Mesothelial cell of epicardium (in vitro differentiated cells): ENCODE results near the gene TC2N. TPM values are rescaled to one million over a fixed set of nuclear protein-coding genes. Genes with fewer than 3 reads are reported as not detected.
"Not testable (repeated sequence)": the region's sequence is repeated elsewhere in the genome, so short reads cannot be mapped to it uniquely, and the experiment has no call there.

Source experiments
- DNase-seq, 2 experiments: peaks; one replicate each; pipeline ENCODE4 v3.0.0; 2021; ENCODE audit warnings: low spot score in 2 of 2; ENCODE audit not compliant: unreplicated experiment in 2 of 2
- H3K27ac Mint-ChIP-seq: 2 replicates; pipeline ENCODE4 v1.8.0; 2021; ENCODE audit warnings: mixed read lengths
- H3K27me3 Mint-ChIP-seq: 2 replicates; pipeline ENCODE4 v1.8.0; 2021; ENCODE audit warnings: low read depth, mixed read lengths
- H3K36me3 Mint-ChIP-seq: 2 replicates; pipeline ENCODE4 v1.8.0; 2021; ENCODE audit warnings: mixed read lengths
- H3K4me1 Mint-ChIP-seq: 2 replicates; pipeline ENCODE4 v1.8.0; 2021; ENCODE audit warnings: mixed read lengths
- H3K4me3 Mint-ChIP-seq: 2 replicates; pipeline ENCODE4 v1.8.0; 2021; ENCODE audit warnings: mild to moderate bottlenecking, moderate library complexity, mixed read lengths
- H3K9me3 Mint-ChIP-seq: 2 replicates; pipeline ENCODE4 v1.8.0; 2021; ENCODE audit warnings: mixed read lengths
- total RNA-seq: library from RNA; stranded (reverse); gene quantifications from 3 replicates; pipeline ENCODE4 v1.2.1, GENCODE V29; 2021
- TF ChIP-seq, protein P1 (sequence below): fragments of 200-600 bp; sonication (generic); IDR thresholded peaks from one replicate; pipeline ENCODE4 v1.5.0; 2021; ENCODE audit warnings: antibody characterized with exemption; ENCODE audit not compliant: unreplicated experiment

Gene TC2N
- total RNA-seq, 1 donor from 2014 or later: 8.5 TPM

DNA sequence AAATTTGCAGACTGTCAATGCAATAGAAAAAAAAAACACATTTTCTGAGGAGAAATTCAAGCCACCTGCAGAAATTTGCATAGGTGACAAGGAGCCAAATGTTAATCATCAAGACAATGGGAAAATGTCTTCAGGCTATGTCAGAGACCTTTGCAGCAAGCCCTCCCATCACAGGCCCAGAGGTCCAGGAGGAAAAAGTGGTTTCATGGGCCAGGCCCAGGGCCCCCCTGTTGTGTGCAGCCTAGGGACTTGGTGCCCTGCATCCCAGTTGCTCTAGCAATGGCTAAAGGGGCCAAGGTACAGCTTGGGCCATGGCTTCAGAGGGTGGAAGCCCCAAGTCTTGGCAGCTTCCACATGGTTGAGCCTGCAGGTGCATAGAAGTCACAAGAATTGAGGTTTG, 60.6 kb downstream of the TC2N start:
- Mint-ChIP-seq H3K4me1 (no peaks in the 10 kb centered on the region), H3K27me3 (no peaks in the 10 kb centered on the region), H3K9me3 (peaks cover 55% of the 10 kb centered on the region), H3K36me3 (peaks cover 46% of the 10 kb centered on the region), H3K27ac (no peak overlapping the region), H3K4me3 (no peak overlapping the region)
- TF ChIP-seq, protein P1, sequence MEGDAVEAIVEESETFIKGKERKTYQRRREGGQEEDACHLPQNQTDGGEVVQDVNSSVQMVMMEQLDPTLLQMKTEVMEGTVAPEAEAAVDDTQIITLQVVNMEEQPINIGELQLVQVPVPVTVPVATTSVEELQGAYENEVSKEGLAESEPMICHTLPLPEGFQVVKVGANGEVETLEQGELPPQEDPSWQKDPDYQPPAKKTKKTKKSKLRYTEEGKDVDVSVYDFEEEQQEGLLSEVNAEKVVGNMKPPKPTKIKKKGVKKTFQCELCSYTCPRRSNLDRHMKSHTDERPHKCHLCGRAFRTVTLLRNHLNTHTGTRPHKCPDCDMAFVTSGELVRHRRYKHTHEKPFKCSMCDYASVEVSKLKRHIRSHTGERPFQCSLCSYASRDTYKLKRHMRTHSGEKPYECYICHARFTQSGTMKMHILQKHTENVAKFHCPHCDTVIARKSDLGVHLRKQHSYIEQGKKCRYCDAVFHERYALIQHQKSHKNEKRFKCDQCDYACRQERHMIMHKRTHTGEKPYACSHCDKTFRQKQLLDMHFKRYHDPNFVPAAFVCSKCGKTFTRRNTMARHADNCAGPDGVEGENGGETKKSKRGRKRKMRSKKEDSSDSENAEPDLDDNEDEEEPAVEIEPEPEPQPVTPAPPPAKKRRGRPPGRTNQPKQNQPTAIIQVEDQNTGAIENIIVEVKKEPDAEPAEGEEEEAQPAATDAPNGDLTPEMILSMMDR: no peak
- DNase-seq: no peak

DNA sequence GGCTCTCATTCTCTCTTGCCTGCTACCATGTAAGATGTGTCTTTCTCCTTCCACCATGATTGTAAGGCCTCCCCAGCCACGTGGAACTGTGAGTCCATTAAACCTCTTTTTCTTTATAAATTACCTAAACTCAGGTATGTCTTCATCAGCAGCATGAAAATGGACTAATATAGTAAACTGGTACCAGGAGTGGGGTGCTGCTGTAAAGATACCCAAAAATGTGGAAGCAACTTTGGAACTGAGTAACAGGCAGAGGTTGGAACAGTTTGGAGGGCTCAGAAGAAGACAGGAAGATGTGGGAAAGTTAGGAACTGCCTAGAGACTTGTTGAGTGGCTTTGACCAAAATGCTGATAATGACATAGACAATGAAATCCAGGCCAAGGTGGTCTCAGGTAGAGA, 61.2 kb downstream of the TC2N start:
- DNase-seq, H3K4me1 Mint-ChIP-seq, H3K4me3 Mint-ChIP-seq, H3K27me3 Mint-ChIP-seq, H3K27ac Mint-ChIP-seq: not testable (repeated sequence)
- Mint-ChIP-seq H3K9me3 (peaks cover 54% of the 10 kb centered on the region), H3K36me3 (peaks cover 46% of the 10 kb centered on the region)

DNA sequence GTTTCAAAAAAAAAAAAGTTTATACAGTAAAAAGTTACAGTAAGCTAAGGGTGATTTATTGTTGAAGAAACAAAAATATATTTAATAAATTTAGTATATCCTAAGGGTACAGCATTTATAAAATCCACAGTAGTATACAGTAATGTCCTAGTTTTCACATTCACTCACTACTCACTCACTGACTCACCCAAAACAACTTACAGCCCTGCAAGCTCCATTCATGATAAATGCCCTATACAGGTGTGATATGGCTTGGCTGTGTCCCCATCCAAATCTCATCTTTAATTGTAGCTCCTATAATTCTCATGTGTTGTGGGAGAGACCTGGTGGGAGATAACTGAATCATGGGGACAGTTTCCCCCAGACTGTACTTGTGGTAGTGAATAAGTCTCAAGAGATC, 61.7 kb downstream of the TC2N start:
- H3K27me3 Mint-ChIP-seq: no peaks in the 10 kb centered on the region
- H3K9me3 Mint-ChIP-seq: peaks cover 50% of the 10 kb centered on the region
- no peak overlapping the region for H3K27ac Mint-ChIP-seq
- TF ChIP-seq, protein P1: no peak
- no peaks in the 10 kb centered on the region for H3K4me1 Mint-ChIP-seq
- no peak overlapping the region for H3K4me3 Mint-ChIP-seq
- DNase-seq: no peak
- peaks cover 41% of the 10 kb centered on the region for H3K36me3 Mint-ChIP-seq

DNA sequence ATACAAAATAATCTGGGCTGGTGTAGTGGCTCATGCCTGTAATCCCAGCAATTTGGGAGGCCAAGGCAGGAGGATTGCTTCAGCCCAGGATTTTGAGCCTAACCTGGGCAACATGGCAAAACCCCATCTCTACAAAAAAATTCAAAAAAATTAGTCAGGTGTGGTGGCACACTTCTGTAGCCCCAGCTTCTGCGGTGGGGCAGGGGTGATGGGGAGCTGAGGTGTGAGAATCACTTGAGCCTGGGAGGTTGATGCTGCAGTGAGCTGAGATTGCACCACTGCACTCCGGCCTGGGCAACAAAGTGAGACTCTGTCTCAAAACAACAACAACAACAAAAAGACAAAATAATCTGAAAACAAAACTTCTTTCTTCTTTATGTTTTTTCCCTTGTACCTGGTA, 66.0 kb downstream of the TC2N start:
- DNase-seq: no peak
- H3K9me3 Mint-ChIP-seq: peaks cover 13% of the 10 kb centered on the region
- TF ChIP-seq, protein P1: no peak
- no peaks in the 10 kb centered on the region for H3K27me3 Mint-ChIP-seq
- no peaks in the 10 kb centered on the region for H3K4me1 Mint-ChIP-seq
- H3K36me3 Mint-ChIP-seq: peaks cover 8% of the 10 kb centered on the region
- no peak overlapping the region for H3K27ac Mint-ChIP-seq
- no peak overlapping the region for H3K4me3 Mint-ChIP-seq

DNA sequence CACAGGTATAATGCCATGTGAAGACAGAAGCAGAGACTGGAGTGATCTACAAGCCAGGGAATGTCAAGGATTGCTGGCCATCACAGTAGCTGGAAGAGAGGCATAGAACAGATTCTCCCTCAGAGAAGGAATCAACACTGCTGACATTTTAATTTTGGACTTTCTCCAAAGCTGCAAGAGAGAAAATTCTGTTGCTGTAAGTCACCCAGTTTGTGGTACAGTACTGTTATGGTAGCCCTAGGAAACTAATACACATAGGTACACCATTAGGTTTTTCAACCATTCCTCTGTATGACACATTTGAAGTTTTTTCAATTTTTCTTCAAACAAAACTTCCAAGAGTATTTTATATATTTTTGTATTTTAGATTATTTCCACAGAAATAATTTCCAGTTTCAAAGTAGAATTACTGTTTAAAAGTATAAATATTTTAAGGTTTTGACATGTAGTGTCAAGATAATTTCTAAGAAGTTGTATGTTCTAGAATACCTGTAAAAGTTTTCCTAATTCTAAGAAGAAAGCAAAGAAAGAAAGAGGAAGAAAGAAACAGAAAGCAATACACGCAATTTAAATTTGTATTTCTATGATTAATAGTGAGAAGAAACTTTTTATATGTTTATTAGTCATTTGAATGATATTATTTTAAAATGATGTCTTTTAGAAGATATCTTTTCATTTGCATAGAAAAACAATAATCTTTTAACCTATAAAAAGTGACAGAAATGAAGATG, 70.6 kb downstream of the TC2N start:
- Mint-ChIP-seq H3K9me3 (peaks cover 21% of the 10 kb centered on the region), H3K4me1 (no peaks in the 10 kb centered on the region), H3K27me3 (no peaks in the 10 kb centered on the region), H3K4me3 (no peak overlapping the region), H3K27ac (no peak overlapping the region), H3K36me3 (peaks cover 21% of the 10 kb centered on the region)
- no peak for DNase-seq
- TF ChIP-seq, protein P1: no peak

DNA sequence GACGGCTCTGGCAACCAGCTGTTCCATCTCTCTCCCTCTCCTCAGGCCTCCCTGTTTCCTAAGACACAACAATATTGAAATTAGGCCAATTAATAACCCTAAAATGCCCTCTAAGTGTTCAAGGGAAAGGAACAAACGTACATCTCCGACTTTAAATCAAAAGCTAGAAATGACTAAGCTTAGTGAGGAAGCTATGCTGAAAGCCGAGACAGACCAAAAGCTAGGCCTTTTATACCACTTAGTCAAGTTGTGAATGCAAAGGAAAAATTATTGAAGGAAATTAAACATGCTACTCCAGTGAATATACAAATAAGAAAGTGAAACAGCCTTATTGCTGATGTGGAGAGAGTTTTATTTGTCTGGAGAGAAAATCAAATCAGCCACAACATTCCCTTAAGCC, 73.6 kb downstream of the TC2N start:
- no peaks in the 10 kb centered on the region for H3K27me3 Mint-ChIP-seq
- H3K36me3 Mint-ChIP-seq: peaks cover 23% of the 10 kb centered on the region
- TF ChIP-seq, protein P1: no peak
- H3K4me3 Mint-ChIP-seq: no peak overlapping the region
- H3K27ac Mint-ChIP-seq: no peak overlapping the region
- no peaks in the 10 kb centered on the region for H3K4me1 Mint-ChIP-seq
- H3K9me3 Mint-ChIP-seq: peaks cover 21% of the 10 kb centered on the region
- no peak for DNase-seq
